HL-60 (cell line): ENCODE measurements around the gene SFMBT1.
A peak's percentile ranks its signal among the peaks of the same experiment; 100 is the strongest.

Experiments used
- DNase-seq, 2 experiments: peaks; one replicate each; pipeline ENCODE4 v3.0.0-alpha.2; 2010 to 2020; ENCODE audit warnings: low read depth in 1 of 2, low spot score in 1 of 2
- H3K27ac ChIP-seq: fragments of 250-450 bp; sonication (Bioruptor Pico); replicated peaks from 2 replicates; pipeline ENCODE4 v1.5.1; 2020; ENCODE audit warnings: mild to moderate bottlenecking, moderate library complexity
- H3K27me3 ChIP-seq: fragments of 250-450 bp; sonication (Bioruptor Pico); 2 replicates; pipeline ENCODE4 v1.5.1; 2021; ENCODE audit warnings: mild to moderate bottlenecking, moderate library complexity; ENCODE audit not compliant: insufficient read depth, poor library complexity, severe bottlenecking
- H3K4me3 ChIP-seq: replicated peaks from 2 replicates; pipeline ENCODE4 v1.5.1; 2011; ENCODE audit warnings: mild to moderate bottlenecking, control low read depth, low read length; ENCODE audit not compliant: insufficient read depth
- GABPA ChIP-seq: IDR thresholded peaks from 2 replicates; pipeline ENCODE4 v1.6.1; 2012; ENCODE audit warnings: low read depth
- POLR2AphosphoS5 ChIP-seq: IDR thresholded peaks from 2 replicates; pipeline ENCODE4 v1.6.1; 2012; ENCODE audit warnings: low read depth
- REST ChIP-seq: IDR thresholded peaks from 2 replicates; pipeline ENCODE4 v1.6.1; 2012; ENCODE audit warnings: low read depth; ENCODE audit not compliant: insufficient replicate concordance
- SPI1 ChIP-seq: IDR thresholded peaks from 2 replicates; pipeline ENCODE4 v1.6.1; 2012; ENCODE audit warnings: low read depth, mild to moderate bottlenecking, borderline replicate concordance
- TF ChIP-seq, protein P1 (sequence below): IDR thresholded peaks from one replicate; pipeline ENCODE4 v1.5.1; 2011; ENCODE audit warnings: low read length, control low read depth, inconsistent platforms; ENCODE audit not compliant: insufficient read depth

SFMBT1 gene

GRCh38 chr3:52893723-52894122 lies 152.2 kb downstream of the SFMBT1 start:
- TF ChIP-seq REST (no peak), GABPA (no peak), SPI1 (peak; percentile 34; the same call in 1 of the 2 replicates)

GRCh38 chr3:52892625-52893311 lies 153.1 kb downstream of the SFMBT1 start:
- no peak for TF ChIP-seq GABPA
- TF ChIP-seq REST: no peak
- TF ChIP-seq, protein P1, sequence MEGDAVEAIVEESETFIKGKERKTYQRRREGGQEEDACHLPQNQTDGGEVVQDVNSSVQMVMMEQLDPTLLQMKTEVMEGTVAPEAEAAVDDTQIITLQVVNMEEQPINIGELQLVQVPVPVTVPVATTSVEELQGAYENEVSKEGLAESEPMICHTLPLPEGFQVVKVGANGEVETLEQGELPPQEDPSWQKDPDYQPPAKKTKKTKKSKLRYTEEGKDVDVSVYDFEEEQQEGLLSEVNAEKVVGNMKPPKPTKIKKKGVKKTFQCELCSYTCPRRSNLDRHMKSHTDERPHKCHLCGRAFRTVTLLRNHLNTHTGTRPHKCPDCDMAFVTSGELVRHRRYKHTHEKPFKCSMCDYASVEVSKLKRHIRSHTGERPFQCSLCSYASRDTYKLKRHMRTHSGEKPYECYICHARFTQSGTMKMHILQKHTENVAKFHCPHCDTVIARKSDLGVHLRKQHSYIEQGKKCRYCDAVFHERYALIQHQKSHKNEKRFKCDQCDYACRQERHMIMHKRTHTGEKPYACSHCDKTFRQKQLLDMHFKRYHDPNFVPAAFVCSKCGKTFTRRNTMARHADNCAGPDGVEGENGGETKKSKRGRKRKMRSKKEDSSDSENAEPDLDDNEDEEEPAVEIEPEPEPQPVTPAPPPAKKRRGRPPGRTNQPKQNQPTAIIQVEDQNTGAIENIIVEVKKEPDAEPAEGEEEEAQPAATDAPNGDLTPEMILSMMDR: no peak
- no peak for TF ChIP-seq POLR2AphosphoS5
- TF ChIP-seq SPI1: no peak
- peak in 1 of 2 experiments; percentile 16 for DNase-seq
- H3K27ac ChIP-seq: peak overlapping the region; percentile 79
- H3K27me3 ChIP-seq: no peaks in the 10 kb centered on the region
- no peak overlapping the region for H3K4me3 ChIP-seq

More at GRCh38 chr3:52893723-52894122, 152.2 kb downstream of the SFMBT1 start:
- H3K4me3 ChIP-seq: no peak overlapping the region
- DNase-seq: peak in 1 of 2 experiments; percentile 39
- H3K27me3 ChIP-seq: no peaks in the 10 kb centered on the region
- peak overlapping the region; percentile 34; the same call in 1 of the 2 replicates for H3K27ac ChIP-seq

- H3K27ac ChIP-seq: peak overlapping the region; percentile 79
- no peak for DNase-seq
- H3K4me3 ChIP-seq: no peak overlapping the region
- no peaks in the 10 kb centered on the region for H3K27me3 ChIP-seq
- TF ChIP-seq REST (no peak), POLR2AphosphoS5 (no peak)
Observed at GRCh38 chr3:52892290-52892624, 153.6 kb downstream of the SFMBT1 start.

DNA sequence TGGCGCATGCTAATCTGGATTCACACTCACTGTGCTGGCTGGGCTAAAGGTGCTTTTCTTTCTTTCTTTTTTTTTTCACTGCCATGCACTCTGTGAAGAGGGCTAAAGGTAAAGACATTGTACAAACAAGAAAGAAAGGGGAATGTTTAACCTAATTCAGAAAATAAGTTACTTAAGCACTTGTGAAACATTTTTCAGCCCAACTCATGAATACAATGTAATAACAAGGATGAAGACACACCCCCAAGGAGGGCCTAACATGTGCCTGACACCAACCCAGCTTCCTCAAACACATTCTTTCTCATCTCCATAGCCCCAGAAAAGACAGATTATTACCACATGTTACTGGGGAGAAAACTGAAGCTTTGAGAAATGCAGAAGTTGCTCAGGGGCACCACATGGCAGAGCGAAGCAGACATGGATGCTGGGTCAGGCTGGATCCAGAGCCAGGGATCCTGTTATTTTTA lies 154.2 kb downstream of the SFMBT1 start:
- H3K27me3 ChIP-seq: no peaks in the 10 kb centered on the region
- peak; percentile 71 to 94 for DNase-seq
- TF ChIP-seq SPI1: peak; percentile 70; the same call in 1 of the 2 replicates
- TF ChIP-seq, protein P1: no peak
- TF ChIP-seq REST: peak; percentile 34
- peak; percentile 68; the same call in 1 of the 2 replicates for TF ChIP-seq POLR2AphosphoS5
- no peak for TF ChIP-seq GABPA
- peak overlapping the region; percentile 79 for H3K27ac ChIP-seq
- H3K4me3 ChIP-seq: no peak overlapping the region
